Lower lobe of right lung (tissue), 2 donors: ENCODE measurements around the gene FBXL5. TPM values are rescaled to one million over a fixed set of nuclear protein-coding genes. Genes with fewer than 3 reads are reported as not detected.
A peak's percentile ranks its signal among the peaks of the same experiment; 100 is the strongest.

Experiments
- ATAC-seq, 2 donors: fragments of 200-7000 bp; cut with Tn5 transposase; one replicate each; pipeline ENCODE4 v1.9.1; 2020 to 2022; ENCODE audit warnings: mild to moderate bottlenecking in 2 of 2, moderate library complexity in 2 of 2
- DNase-seq: peaks from one replicate; pipeline ENCODE4 v3.0.0-alpha.2; 2020
- H3K27ac ChIP-seq: fragments of 200-600 bp; one replicate; pipeline ENCODE4 v1.8.0; 2022
- H3K27me3 ChIP-seq: fragments of 200-600 bp; one replicate; pipeline ENCODE4 v1.8.0; 2022; ENCODE audit warnings: low read depth
- H3K36me3 ChIP-seq: fragments of 200-600 bp; one replicate; pipeline ENCODE4 v1.8.0; 2022; ENCODE audit warnings: mild to moderate bottlenecking
- H3K4me1 ChIP-seq: fragments of 200-600 bp; one replicate; pipeline ENCODE4 v1.8.0; 2022
- H3K4me3 ChIP-seq: fragments of 200-600 bp; one replicate; pipeline ENCODE4 v1.8.0; 2022; ENCODE audit warnings: mild to moderate bottlenecking
- H3K9me3 ChIP-seq: fragments of 200-600 bp; one replicate; pipeline ENCODE4 v1.8.0; 2022
- intact Hi-C: fragments of 100-400 bp; cut with DNase I; formaldehyde crosslinking; loops from one replicate; pipeline ENCODE4 v1.11.0; 2022
- total RNA-seq: library from RNA; stranded (reverse); fragmentation: NEBNext Ultra II Directional; extraction: Animal tissue kit (Norgen Biotek cat#: 25700); gene quantifications from one replicate; pipeline ENCODE4 v1.2.1, GENCODE V29; 2021
- TF ChIP-seq, protein P1 (sequence below): fragments of 200-600 bp; IDR thresholded peaks from one replicate; pipeline ENCODE4 v1.8.0; 2022; ENCODE audit warnings: antibody characterized with exemption, mild to moderate bottlenecking
- donor health status: DM: no; HTN: yes; CAD: no; lungs with severe emphysema.

The FBXL5 gene
- total RNA-seq, 1 donor from 2014 or later = 113 TPM

- ATAC-seq (peak; percentile 67), DNase-seq (no peak)
- intact Hi-C loops = no loop called here
- Histone ChIP-seq H3K27me3 (no peaks in the 10 kb centered on the region), H3K9me3 (no peaks in the 10 kb centered on the region), H3K4me3 (no peak overlapping the region), H3K27ac (no peak overlapping the region), H3K36me3 (peaks cover 24% of the 10 kb centered on the region), H3K4me1 (peaks cover 22% of the 10 kb centered on the region)
- TF ChIP-seq, protein P1, sequence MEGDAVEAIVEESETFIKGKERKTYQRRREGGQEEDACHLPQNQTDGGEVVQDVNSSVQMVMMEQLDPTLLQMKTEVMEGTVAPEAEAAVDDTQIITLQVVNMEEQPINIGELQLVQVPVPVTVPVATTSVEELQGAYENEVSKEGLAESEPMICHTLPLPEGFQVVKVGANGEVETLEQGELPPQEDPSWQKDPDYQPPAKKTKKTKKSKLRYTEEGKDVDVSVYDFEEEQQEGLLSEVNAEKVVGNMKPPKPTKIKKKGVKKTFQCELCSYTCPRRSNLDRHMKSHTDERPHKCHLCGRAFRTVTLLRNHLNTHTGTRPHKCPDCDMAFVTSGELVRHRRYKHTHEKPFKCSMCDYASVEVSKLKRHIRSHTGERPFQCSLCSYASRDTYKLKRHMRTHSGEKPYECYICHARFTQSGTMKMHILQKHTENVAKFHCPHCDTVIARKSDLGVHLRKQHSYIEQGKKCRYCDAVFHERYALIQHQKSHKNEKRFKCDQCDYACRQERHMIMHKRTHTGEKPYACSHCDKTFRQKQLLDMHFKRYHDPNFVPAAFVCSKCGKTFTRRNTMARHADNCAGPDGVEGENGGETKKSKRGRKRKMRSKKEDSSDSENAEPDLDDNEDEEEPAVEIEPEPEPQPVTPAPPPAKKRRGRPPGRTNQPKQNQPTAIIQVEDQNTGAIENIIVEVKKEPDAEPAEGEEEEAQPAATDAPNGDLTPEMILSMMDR = no peak
These were observed 35.1 kb upstream of the FBXL5 start for GRCh38 chr4:15690020-15690809.

- no peaks in the 10 kb centered on the region for H3K9me3 ChIP-seq
- TF ChIP-seq, protein P1 = no peak
- no peaks in the 10 kb centered on the region for H3K27me3 ChIP-seq
- DNase-seq (no peak), ATAC-seq (peak; percentile 56 to 57)
- no peak overlapping the region for H3K27ac ChIP-seq
- peaks cover 24% of the 10 kb centered on the region for H3K36me3 ChIP-seq
- intact Hi-C loops = no loop called here
- no peak overlapping the region for H3K4me3 ChIP-seq
- peaks cover 22% of the 10 kb centered on the region for H3K4me1 ChIP-seq
These were observed 34.4 kb upstream of the FBXL5 start for GRCh38 chr4:15689540-15689939.

DNA sequence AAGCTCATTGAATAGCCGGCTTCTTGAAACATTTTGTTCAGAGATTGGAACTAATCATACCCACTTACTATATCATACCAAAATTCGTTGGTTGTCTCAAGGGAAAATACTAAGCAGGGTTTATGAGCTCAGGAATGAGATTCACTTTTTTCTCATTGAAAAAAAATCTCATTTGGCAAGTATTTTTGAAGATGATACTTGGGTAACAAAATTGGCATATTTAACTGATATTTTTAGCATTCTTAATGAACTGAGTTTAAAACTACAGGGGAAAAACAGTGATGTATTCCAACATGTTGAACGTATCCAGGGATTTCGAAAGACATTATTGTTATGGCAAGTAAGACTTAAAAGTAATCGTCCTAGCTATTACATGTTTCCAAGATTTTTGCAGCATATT, 32.9 kb upstream of the FBXL5 start:
- peaks cover 24% of the 10 kb centered on the region for H3K36me3 ChIP-seq
- DNase-seq (no peak), ATAC-seq (no peak)
- H3K27me3 ChIP-seq = no peaks in the 10 kb centered on the region
- H3K27ac ChIP-seq = no peak overlapping the region
- TF ChIP-seq, protein P1 = no peak
- intact Hi-C loops = no loop called here
- H3K9me3 ChIP-seq = no peaks in the 10 kb centered on the region
- no peak overlapping the region for H3K4me3 ChIP-seq
- H3K4me1 ChIP-seq = peaks cover 35% of the 10 kb centered on the region

- intact Hi-C loops = no loop called here
- H3K27ac ChIP-seq = no peak overlapping the region
- peaks cover 33% of the 10 kb centered on the region for H3K4me1 ChIP-seq
- no peak overlapping the region for H3K4me3 ChIP-seq
- DNase-seq (no peak), ATAC-seq (no peak)
- TF ChIP-seq, protein P1 = no peak
- H3K9me3 ChIP-seq = no peaks in the 10 kb centered on the region
- H3K27me3 ChIP-seq = no peaks in the 10 kb centered on the region
- peaks cover 24% of the 10 kb centered on the region for H3K36me3 ChIP-seq
These were observed 29.3 kb upstream of the FBXL5 start for GRCh38 chr4:15684498-15684897.

DNA sequence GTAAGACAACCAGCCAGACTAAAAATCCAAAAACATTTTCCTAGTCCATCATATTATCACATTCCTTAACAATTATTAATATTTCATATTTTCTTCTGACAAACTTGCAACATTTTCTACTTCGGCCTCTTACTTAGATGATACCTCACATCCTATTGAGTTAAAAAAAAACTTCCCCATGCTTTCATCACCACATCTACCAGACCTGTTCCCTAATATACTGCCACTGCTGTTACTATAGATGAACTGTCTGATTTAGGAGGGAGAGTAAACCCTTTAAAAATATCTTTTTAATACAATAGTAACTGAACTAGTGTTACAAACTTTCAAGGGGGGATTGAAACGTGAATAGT, 28.0 kb upstream of the FBXL5 start:
- peaks cover 21% of the 10 kb centered on the region for H3K36me3 ChIP-seq
- H3K4me3 ChIP-seq = peak overlapping the region; percentile 69
- H3K4me1 ChIP-seq = peaks cover 25% of the 10 kb centered on the region
- TF ChIP-seq, protein P1 = no peak
- peak overlapping the region; percentile 93 for H3K27ac ChIP-seq
- DNase-seq = no peak
- no peaks in the 10 kb centered on the region for H3K9me3 ChIP-seq
- intact Hi-C loops = no loop called here
- H3K27me3 ChIP-seq = no peaks in the 10 kb centered on the region
- no peak for ATAC-seq
